GM12878 (cell line): Measurements from ENCODE around the gene WNT8A. TPM values are rescaled to one million over a fixed set of nuclear protein-coding genes. Genes with fewer than 3 reads are reported as not detected.

Source experiments
- ATAC-seq: fragments of 200-7000 bp; cut with Tn5 transposase; 3 replicates; pipeline ENCODE4 v1.9.1; 2020; ENCODE audit warnings: mild to moderate bottlenecking, moderate library complexity
- BruUV-seq: library from RNA; stranded (reverse); fragments of 400-500 nt; replicated peaks from 2 replicates; lab custom pipeline; 2021; lab: Mats Ljungman, UMichigan
- CTCF ChIA-PET: fragments of 300-600 bp; sonication (Branson Sonifier 250); formaldehyde crosslinking; extraction: SDS; loops from one replicate; lab custom pipeline; 2021; ENCODE audit warnings: inconsistent platforms; lab: Yijun Ruan, JAX
- POLR2A ChIA-PET: fragments of 350-600 bp; formaldehyde crosslinking; extraction: SDS; loops from one replicate; lab custom pipeline; 2021; ENCODE audit warnings: inconsistent platforms; lab: Charles Lee
- RAD21 ChIA-PET: fragments of 300-600 bp; sonication (Branson Sonifier 250); formaldehyde crosslinking; loops from one replicate; lab custom pipeline; 2023; ENCODE audit warnings: antibody characterized with exemption; ENCODE audit not compliant: unreplicated experiment; lab: Charles Lee
- SMC1A ChIA-PET: fragments of 300-600 bp; sonication (Branson Sonifier 250); formaldehyde crosslinking; loops from one replicate; lab custom pipeline; 2023; ENCODE audit not compliant: unreplicated experiment, uncharacterized antibody; lab: Charles Lee
- DNase-seq: peaks from one replicate; pipeline ENCODE4 v3.0.0-alpha.2; 2011; ENCODE audit warnings: low read depth, low spot score
- FAIRE-seq: peaks from 3 replicates; lab custom pipeline; 2011; peaks lifted over from hg19 to GRCh38; lab: Jason Lieb, UNC
- H2AFZ ChIP-seq: 2 replicates; pipeline ENCODE4 v1.6.0; 2011; ENCODE audit warnings: low read depth, low read length, control low read depth; ENCODE audit not compliant: control insufficient read depth
- H3K27ac ChIP-seq: 2 replicates; pipeline ENCODE4 v1.5.1; 2011; ENCODE audit warnings: control low read depth; ENCODE audit not compliant: control insufficient read depth, insufficient read depth
- H3K27me3 ChIP-seq, 2 experiments: replicated peaks in 1 of 2; 2 replicates each; pipeline versions ENCODE4 v1.6.0 to v1.6.1; 2011; ENCODE audit warnings: low read length in 1 of 2; ENCODE audit not compliant: control insufficient read depth in 2 of 2, insufficient read depth in 2 of 2
- H3K36me3 ChIP-seq, 2 experiments: 2 replicates each; pipeline ENCODE4 v1.5.1; 2011; ENCODE audit warnings: low read length in 1 of 2; ENCODE audit not compliant: control insufficient read depth in 2 of 2, insufficient read depth in 2 of 2
- H3K4me1 ChIP-seq: 2 replicates; pipeline ENCODE4 v1.6.1; 2011; ENCODE audit warnings: mild to moderate bottlenecking, low read length, moderate library complexity, mixed read lengths; ENCODE audit not compliant: control insufficient read depth, insufficient read depth
- H3K4me2 ChIP-seq: 2 replicates; pipeline ENCODE4 v1.6.0; 2011; ENCODE audit warnings: control low read depth; ENCODE audit not compliant: control insufficient read depth, insufficient read depth
- H3K4me3 ChIP-seq: fragments of 200-600 bp; sonication (generic); 2 replicates; pipeline ENCODE4 v1.5.1; 2016
- H3K79me2 ChIP-seq: 2 replicates; pipeline ENCODE4 v1.6.0; 2011; ENCODE audit warnings: low read length; ENCODE audit not compliant: control insufficient read depth, insufficient read depth
- H3K9ac ChIP-seq: 2 replicates; pipeline ENCODE4 v1.8.0; 2011; ENCODE audit warnings: low read length, control low read depth, mixed read lengths; ENCODE audit not compliant: control insufficient read depth, insufficient read depth
- H3K9me3 ChIP-seq: replicated peaks from 3 replicates; pipeline ENCODE4 v1.5.1; 2011; ENCODE audit warnings: mild to moderate bottlenecking, low read length; ENCODE audit not compliant: control insufficient read depth, insufficient read depth
- H4K20me1 ChIP-seq: 2 replicates; pipeline ENCODE4 v1.6.0; 2011; ENCODE audit not compliant: control insufficient read depth, insufficient read depth
- BRCA1 ChIP-seq: IDR thresholded peaks from 2 replicates; pipeline ENCODE4 v1.6.1; 2011; ENCODE audit warnings: low read depth, low read length, improper control_type of control experiment
- DPF2 ChIP-seq: fragments of 450-650 bp; IDR thresholded peaks from 2 replicates; pipeline ENCODE4 v1.6.1; 2017; ENCODE audit warnings: mild to moderate bottlenecking
- JUNB ChIP-seq: IDR thresholded peaks from 2 replicates; pipeline ENCODE4 v1.6.1; 2016; ENCODE audit warnings: antibody characterized with exemption, mild to moderate bottlenecking
- POLR2AphosphoS2 ChIP-seq: IDR thresholded peaks from 2 replicates; pipeline ENCODE4 v1.6.1; 2011; ENCODE audit warnings: low read depth, mild to moderate bottlenecking, low read length, improper control_type of control experiment, moderate library complexity
- POLR2AphosphoS5 ChIP-seq: IDR thresholded peaks from 2 replicates; pipeline ENCODE4 v1.6.1; 2011; ENCODE audit warnings: mild to moderate bottlenecking, low read length, inconsistent platforms
- POU2F2 ChIP-seq: IDR thresholded peaks from 3 replicates; pipeline ENCODE4 v1.6.1; 2011; ENCODE audit warnings: low read depth, mild to moderate bottlenecking, low read length, borderline replicate concordance
- RELA ChIP-seq: fragments of 450-650 bp; IDR thresholded peaks from 2 replicates; pipeline ENCODE4 v1.8.0; 2014; ENCODE audit warnings: borderline replicate concordance; ENCODE audit not compliant: partially characterized antibody
- SMAD1 ChIP-seq: fragments of 450-650 bp; IDR thresholded peaks from 2 replicates; pipeline ENCODE4 v1.6.1; 2018; ENCODE audit warnings: mild to moderate bottlenecking, low read depth; ENCODE audit not compliant: partially characterized antibody
- SREBF1 ChIP-seq: IDR thresholded peaks from 2 replicates; pipeline ENCODE4 v1.6.1; 2012; ENCODE audit warnings: mild to moderate bottlenecking, low read length
- TCF12 ChIP-seq: IDR thresholded peaks from 2 replicates; pipeline ENCODE4 v1.6.1; 2011; ENCODE audit warnings: low read depth, mild to moderate bottlenecking, low read length
- WGBS: methylation state at CpG from one replicate; pipeline ENCODE4 v1.1.6; 2016; ENCODE audit warnings: low lambda C conversion rate; ENCODE audit not compliant: insufficient replicate concordance, insufficient coverage; ENCODE audit errors: missing lambda C conversion rate; 5-methylcytosine and 5-hydroxymethylcytosine counted together
- in situ Hi-C: fragments of 300-500 bp; cut with MboI; formaldehyde crosslinking; loops from 9 replicates; pipeline ENCODE4 v1.14.3; 2018; ENCODE audit warnings: mixed read lengths
- intact Hi-C: fragments of 100-400 bp; cut with micrococcal nuclease; formaldehyde crosslinking; loops from one replicate; pipeline ENCODE4 v1.14.2; 2022; ENCODE audit not compliant: unreplicated experiment
- polyA plus RNA-seq, 11 experiments: library from polyadenylated mRNA; depleted of rRNA in 4 of 11; unstranded in 6 of 11; stranded (reverse) in 5 of 11; fragments of >200 nt; fragmentation: Nextera tagmentation in 4 of 11; fragmentation: Illumina TruSeq in 1 of 11; extraction: Ambion mirVana in 4 of 11; extraction: Trizol in 1 of 11; gene quantifications; 1 replicate in 1 of 11; 2 replicates in 10 of 11; pipeline versions ENCODE4 v1.2.1 to v1.2.3, GENCODE V29; 2011 to 2016; ENCODE audit warnings: inconsistent platforms in 2 of 11, missing spikeins in 2 of 11, low read depth in 1 of 11
- total RNA-seq, 4 experiments: library from RNA; depleted of rRNA in 3 of 4; stranded (reverse); fragments of >200 nt in 3 of 4; fragmentation: Illumina TruSeq in 1 of 4; extraction: Trizol in 1 of 4; gene quantifications; 2 replicates each; pipeline versions ENCODE4 v1.2.1 to v1.2.3, GENCODE V29; 2013 to 2021
- TF ChIP-seq, protein P1 (sequence below): fragments of 150-350 bp; IDR thresholded peaks from 2 replicates; pipeline ENCODE4 v1.6.1; 2014; ENCODE audit warnings: mild to moderate bottlenecking, low read depth, low read length
- TF ChIP-seq, protein P2 (sequence below): fragments of 450-650 bp; formaldehyde crosslinking; IDR thresholded peaks from 2 replicates; pipeline ENCODE4 v1.4.0; 2022; ENCODE audit warnings: mild to moderate bottlenecking, moderate library complexity
- TF ChIP-seq, protein P3 (sequence below): fragments of 450-650 bp; IDR thresholded peaks from 2 replicates; pipeline ENCODE4 v1.6.1; 2017; ENCODE audit warnings: mild to moderate bottlenecking, low read depth, inconsistent platforms; ENCODE audit not compliant: poor library complexity, severe bottlenecking
- TF ChIP-seq, protein P4 (sequence below): fragments of 450-650 bp; IDR thresholded peaks from 2 replicates; pipeline ENCODE4 v1.6.1; 2017; ENCODE audit warnings: mild to moderate bottlenecking, moderate library complexity

WNT8A gene
- total and polyA plus RNA-seq, 10 of the 15 experiments (the other 5 are each of a cell fraction or from before 2014, with no cell fraction given) = not detected

DNA sequence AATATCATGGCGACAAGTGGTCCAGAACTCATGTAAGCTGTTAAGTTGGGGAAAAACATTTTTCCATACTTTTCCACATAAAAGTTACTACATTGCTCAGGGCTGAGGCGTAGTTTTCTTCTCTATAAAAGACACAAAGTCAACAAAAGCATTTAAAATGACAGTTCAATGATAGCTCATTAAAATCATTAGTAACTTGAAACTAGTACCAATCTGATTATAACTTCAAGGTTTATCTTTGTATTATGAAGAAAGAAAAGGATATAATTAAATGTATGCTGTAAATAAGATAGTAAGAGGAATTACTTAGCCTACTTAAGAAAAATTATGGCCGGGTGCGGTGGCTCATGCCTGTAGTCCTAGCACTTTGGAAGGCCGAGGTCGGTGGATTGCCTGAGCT lies 45.5 kb downstream of the WNT8A start:
- Histone ChIP-seq H4K20me1 (no peaks in the 10 kb centered on the region), H3K9ac (no peak overlapping the region), H3K9me3 (no peaks in the 10 kb centered on the region), H3K4me3 (no peak overlapping the region), H3K79me2 (no peaks in the 10 kb centered on the region), H3K36me3 (no peaks in the 10 kb centered on the region), H3K4me2 (no peak overlapping the region), H3K4me1 (no peaks in the 10 kb centered on the region), H3K27me3 (no peaks in the 10 kb centered on the region), H3K27ac (no peak overlapping the region), H2AFZ (no peak overlapping the region)
- in situ Hi-C loops = no loop called here
- ChIA-PET CTCF (interaction anchor here (0.7 to 13.8 kb wide), 7 partner anchors 49 to 500 kb away, joined by 3 to 243 read pairs (median 3); partner anchors contain the start of gene WNT8A), POLR2A (no interaction called here), RAD21 (interaction anchor here (1.3 to 2.8 kb wide), 2 partner anchors 48 to 52 kb away, joined by 3 to 9 read pairs; no protein-coding TSS in a partner anchor), SMC1A (interaction anchor here (0.6 to 2.9 kb wide), 6 partner anchors 48 to 349 kb away, joined by 3 to 16 read pairs (median 5); no protein-coding TSS in a partner anchor)
- ATAC-seq = no peak
- no peak for DNase-seq
- FAIRE-seq = no peak
- WGBS = 60% methylated on average over 6 of the region's 6 CpGs
- intact Hi-C loops = no loop called here
- BruUV-seq = no TSS peak
- TF ChIP-seq RELA (no peak), TCF12 (no peak), POU2F2 (no peak), POLR2AphosphoS5 (no peak), BRCA1 (no peak), SREBF1 (no peak), SMAD1 (no peak), JUNB (no peak), DPF2 (no peak), POLR2AphosphoS2 (no peak)
- TF ChIP-seq, protein P1, sequence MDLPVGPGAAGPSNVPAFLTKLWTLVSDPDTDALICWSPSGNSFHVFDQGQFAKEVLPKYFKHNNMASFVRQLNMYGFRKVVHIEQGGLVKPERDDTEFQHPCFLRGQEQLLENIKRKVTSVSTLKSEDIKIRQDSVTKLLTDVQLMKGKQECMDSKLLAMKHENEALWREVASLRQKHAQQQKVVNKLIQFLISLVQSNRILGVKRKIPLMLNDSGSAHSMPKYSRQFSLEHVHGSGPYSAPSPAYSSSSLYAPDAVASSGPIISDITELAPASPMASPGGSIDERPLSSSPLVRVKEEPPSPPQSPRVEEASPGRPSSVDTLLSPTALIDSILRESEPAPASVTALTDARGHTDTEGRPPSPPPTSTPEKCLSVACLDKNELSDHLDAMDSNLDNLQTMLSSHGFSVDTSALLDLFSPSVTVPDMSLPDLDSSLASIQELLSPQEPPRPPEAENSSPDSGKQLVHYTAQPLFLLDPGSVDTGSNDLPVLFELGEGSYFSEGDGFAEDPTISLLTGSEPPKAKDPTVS = no peak
- TF ChIP-seq, protein P2, sequence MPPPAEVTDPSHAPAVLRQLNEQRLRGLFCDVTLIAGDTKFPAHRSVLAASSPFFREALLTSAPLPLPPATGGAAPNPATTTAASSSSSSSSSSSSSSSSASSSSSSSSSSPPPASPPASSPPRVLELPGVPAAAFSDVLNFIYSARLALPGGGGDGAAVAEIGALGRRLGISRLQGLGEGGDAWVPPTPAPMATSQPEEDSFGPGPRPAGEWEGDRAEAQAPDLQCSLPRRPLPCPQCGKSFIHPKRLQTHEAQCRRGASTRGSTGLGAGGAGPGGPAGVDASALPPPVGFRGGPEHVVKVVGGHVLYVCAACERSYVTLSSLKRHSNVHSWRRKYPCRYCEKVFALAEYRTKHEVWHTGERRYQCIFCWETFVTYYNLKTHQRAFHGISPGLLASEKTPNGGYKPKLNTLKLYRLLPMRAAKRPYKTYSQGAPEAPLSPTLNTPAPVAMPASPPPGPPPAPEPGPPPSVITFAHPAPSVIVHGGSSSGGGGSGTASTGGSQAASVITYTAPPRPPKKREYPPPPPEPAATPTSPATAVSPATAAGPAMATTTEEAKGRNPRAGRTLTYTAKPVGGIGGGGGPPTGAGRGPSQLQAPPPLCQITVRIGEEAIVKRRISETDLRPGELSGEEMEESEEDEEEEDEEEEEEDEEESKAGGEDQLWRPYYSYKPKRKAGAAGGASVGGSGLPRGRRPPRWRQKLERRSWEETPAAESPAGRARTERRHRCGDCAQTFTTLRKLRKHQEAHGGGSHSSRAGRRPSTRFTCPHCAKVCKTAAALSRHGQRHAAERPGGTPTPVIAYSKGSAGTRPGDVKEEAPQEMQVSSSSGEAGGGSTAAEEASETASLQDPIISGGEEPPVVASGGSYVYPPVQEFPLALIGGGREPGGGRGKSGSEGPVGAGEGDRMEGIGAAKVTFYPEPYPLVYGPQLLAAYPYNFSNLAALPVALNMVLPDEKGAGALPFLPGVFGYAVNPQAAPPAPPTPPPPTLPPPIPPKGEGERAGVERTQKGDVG = no peak
- TF ChIP-seq, protein P3, sequence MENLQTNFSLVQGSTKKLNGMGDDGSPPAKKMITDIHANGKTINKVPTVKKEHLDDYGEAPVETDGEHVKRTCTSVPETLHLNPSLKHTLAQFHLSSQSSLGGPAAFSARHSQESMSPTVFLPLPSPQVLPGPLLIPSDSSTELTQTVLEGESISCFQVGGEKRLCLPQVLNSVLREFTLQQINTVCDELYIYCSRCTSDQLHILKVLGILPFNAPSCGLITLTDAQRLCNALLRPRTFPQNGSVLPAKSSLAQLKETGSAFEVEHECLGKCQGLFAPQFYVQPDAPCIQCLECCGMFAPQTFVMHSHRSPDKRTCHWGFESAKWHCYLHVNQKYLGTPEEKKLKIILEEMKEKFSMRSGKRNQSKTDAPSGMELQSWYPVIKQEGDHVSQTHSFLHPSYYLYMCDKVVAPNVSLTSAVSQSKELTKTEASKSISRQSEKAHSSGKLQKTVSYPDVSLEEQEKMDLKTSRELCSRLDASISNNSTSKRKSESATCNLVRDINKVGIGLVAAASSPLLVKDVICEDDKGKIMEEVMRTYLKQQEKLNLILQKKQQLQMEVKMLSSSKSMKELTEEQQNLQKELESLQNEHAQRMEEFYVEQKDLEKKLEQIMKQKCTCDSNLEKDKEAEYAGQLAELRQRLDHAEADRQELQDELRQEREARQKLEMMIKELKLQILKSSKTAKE = no peak
- TF ChIP-seq, protein P4, sequence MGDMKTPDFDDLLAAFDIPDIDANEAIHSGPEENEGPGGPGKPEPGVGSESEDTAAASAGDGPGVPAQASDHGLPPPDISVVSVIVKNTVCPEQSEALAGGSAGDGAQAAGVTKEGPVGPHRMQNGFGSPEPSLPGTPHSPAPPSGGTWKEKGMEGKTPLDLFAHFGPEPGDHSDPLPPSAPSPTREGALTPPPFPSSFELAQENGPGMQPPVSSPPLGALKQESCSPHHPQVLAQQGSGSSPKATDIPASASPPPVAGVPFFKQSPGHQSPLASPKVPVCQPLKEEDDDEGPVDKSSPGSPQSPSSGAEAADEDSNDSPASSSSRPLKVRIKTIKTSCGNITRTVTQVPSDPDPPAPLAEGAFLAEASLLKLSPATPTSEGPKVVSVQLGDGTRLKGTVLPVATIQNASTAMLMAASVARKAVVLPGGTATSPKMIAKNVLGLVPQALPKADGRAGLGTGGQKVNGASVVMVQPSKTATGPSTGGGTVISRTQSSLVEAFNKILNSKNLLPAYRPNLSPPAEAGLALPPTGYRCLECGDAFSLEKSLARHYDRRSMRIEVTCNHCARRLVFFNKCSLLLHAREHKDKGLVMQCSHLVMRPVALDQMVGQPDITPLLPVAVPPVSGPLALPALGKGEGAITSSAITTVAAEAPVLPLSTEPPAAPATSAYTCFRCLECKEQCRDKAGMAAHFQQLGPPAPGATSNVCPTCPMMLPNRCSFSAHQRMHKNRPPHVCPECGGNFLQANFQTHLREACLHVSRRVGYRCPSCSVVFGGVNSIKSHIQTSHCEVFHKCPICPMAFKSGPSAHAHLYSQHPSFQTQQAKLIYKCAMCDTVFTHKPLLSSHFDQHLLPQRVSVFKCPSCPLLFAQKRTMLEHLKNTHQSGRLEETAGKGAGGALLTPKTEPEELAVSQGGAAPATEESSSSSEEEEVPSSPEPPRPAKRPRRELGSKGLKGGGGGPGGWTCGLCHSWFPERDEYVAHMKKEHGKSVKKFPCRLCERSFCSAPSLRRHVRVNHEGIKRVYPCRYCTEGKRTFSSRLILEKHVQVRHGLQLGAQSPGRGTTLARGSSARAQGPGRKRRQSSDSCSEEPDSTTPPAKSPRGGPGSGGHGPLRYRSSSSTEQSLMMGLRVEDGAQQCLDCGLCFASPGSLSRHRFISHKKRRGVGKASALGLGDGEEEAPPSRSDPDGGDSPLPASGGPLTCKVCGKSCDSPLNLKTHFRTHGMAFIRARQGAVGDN = no peak
